LNCAP (cell line): Measurements from ENCODE around the gene MEAF6.

ENCODE experiments used
- CTCF ChIP-seq: fragments of 450-650 bp; IDR thresholded peaks from 2 replicates; pipeline ENCODE4 v1.5.1; 2017; ENCODE audit warnings: mild to moderate bottlenecking

Gene MEAF6

GRCh38 chr1:37473431-37474045 is 41.0 kb downstream of the MEAF6 start:
- no peak for TF ChIP-seq CTCF

GRCh38 chr1:37472994-37473393 is 41.6 kb downstream of the MEAF6 start:
- no peak for TF ChIP-seq CTCF

- no peak for TF ChIP-seq CTCF
Observed at GRCh38 chr1:37472281-37472680, 42.3 kb downstream of the MEAF6 start.

GRCh38 chr1:37471345-37472231 is 43.0 kb downstream of the MEAF6 start:
- TF ChIP-seq CTCF = no peak

- no peak for TF ChIP-seq CTCF
Observed at GRCh38 chr1:37469386-37469785, 45.2 kb downstream of the MEAF6 start.

GRCh38 chr1:37468037-37468436 is 46.5 kb downstream of the MEAF6 start:
- TF ChIP-seq CTCF = no peak

- no peak for TF ChIP-seq CTCF
Observed at GRCh38 chr1:37465593-37466517, 48.7 kb downstream of the MEAF6 start.
